GM13977 (cell line): Measurements from ENCODE around the gene MRPS34.
"Not testable (repeated sequence)": the region's sequence is repeated elsewhere in the genome, so short reads cannot be mapped to it uniquely, and the experiment has no call there.

Source experiments
- DNase-seq: peaks from one replicate; pipeline ENCODE4 v3.0.0; 2012; ENCODE audit warnings: low spot score
- CTCF ChIP-seq: IDR thresholded peaks from 2 replicates; pipeline ENCODE4 v1.5.1; 2012; ENCODE audit warnings: mild to moderate bottlenecking, control low read depth; ENCODE audit not compliant: insufficient read depth; ENCODE audit errors: extremely low read depth, missing control alignments
- in situ Hi-C: fragments of 300-500 bp; cut with MboI; formaldehyde crosslinking; loops from one replicate; pipeline ENCODE4 v1.12.0; 2022; ENCODE audit warnings: low sequenced_read_pairs, low pct_unique_long_range_greater_than_20kb, mixed read lengths, inconsistent platforms; ENCODE audit not compliant: unreplicated experiment

The MRPS34 gene

GRCh38 chr16:1810536-1810935, 37.6 kb upstream of the MRPS34 start:
- DNase-seq = no peak
- in situ Hi-C loops = no loop called here
- TF ChIP-seq CTCF = no peak

GRCh38 chr16:1810106-1810505, 37.2 kb upstream of the MRPS34 start:
- TF ChIP-seq CTCF = no peak
- in situ Hi-C loops = no loop called here
- DNase-seq = no peak

- in situ Hi-C loops = no loop called here
- no peak for DNase-seq
- no peak for TF ChIP-seq CTCF
Observed at GRCh38 chr16:1809281-1809801, 36.4 kb upstream of the MRPS34 start.

- TF ChIP-seq CTCF = no peak
- in situ Hi-C loops = no loop called here
Observed at GRCh38 chr16:1808691-1809090, 35.8 kb upstream of the MRPS34 start.

GRCh38 chr16:1807626-1808025, 34.7 kb upstream of the MRPS34 start:
- no peak for TF ChIP-seq CTCF
- in situ Hi-C loops = no loop called here
- no peak for DNase-seq

More at GRCh38 chr16:1808691-1809090, 35.8 kb upstream of the MRPS34 start:
- no peak for DNase-seq

GRCh38 chr16:1800701-1801100, 27.8 kb upstream of the MRPS34 start:
- no peak for DNase-seq
- no peak for TF ChIP-seq CTCF
- in situ Hi-C loops = no loop called here

GRCh38 chr16:1799263-1799662, 26.3 kb upstream of the MRPS34 start:
- DNase-seq, in situ Hi-C loops: not testable (repeated sequence)
